Measurements from ENCODE around the gene KDM4C.

KDM4C gene

DNA sequence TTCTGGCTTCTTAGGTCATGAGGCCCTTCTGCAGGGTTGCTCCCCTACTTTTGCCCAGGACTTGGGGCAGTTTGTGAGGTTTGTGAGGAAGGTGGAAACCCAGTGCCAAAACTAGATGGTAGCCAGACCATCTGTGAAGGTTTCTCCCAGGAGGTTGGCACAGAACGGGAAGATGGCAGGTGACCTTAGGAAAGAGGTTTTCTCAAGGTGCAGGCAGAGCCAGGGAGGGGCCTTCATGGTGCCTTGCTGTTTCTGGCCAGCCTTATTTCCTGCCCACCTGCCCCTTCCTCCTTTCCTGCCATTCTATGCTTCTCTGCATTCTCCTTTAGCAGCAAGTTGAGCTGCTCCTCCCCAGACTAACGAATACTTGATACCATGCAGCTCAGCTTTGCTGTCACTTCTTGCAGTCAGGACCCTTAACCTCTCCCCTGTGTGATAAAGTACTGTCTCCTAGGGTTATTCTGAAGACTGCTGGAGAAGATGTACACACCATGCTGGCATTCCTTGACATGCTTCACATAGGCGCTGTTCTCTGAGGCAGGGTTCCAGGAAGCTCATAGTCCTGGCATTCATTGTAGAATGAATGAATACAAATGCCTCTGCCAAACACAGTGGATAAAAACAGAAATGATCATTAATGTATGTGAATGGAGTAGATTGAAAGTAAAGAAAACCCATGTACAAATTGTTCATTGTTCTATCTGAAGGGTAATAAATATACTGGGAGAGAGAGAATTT is 154.3 kb downstream of the KDM4C start:
- peaks cover 44% of the 10 kb centered on the region for H3K4me1 Mint-ChIP-seq

DNA sequence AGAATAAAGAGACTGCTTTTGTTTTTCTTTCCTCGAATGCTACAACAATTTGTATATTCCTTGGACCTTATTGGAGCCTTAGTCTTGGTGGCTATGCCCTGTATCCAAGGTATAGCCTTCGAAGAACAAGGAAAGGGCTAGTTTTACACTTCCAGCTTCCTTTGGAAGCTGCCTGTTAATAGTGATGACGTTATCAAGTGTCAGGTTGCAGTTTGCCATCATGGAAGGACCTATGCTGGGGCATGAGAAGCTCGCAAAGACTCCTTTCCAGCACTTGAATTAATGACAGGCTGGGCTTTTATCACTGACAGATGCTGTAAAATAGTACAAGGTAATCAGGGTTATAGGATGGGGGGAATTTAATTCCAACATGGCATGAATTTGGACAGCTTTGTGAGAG is 157.9 kb downstream of the KDM4C start:
- H3K27me3 Mint-ChIP-seq: no peaks in the 10 kb centered on the region
- peaks cover 23% of the 10 kb centered on the region for H3K36me3 Mint-ChIP-seq
- H3K4me1 Mint-ChIP-seq: peaks cover 58% of the 10 kb centered on the region
- no peak overlapping the region for H3K4me3 Mint-ChIP-seq
- H3K9me3 Mint-ChIP-seq: peaks cover 6% of the 10 kb centered on the region
- H3K27ac Mint-ChIP-seq: peak overlapping the region; percentile 52

More for the DNA sequence above, 154.3 kb downstream of the KDM4C start:
- H3K27ac Mint-ChIP-seq: no peak overlapping the region
- no peak overlapping the region for H3K4me3 Mint-ChIP-seq
- H3K36me3 Mint-ChIP-seq: peaks cover 5% of the 10 kb centered on the region
- no peaks in the 10 kb centered on the region for H3K9me3 Mint-ChIP-seq
- no peaks in the 10 kb centered on the region for H3K27me3 Mint-ChIP-seq

DNA sequence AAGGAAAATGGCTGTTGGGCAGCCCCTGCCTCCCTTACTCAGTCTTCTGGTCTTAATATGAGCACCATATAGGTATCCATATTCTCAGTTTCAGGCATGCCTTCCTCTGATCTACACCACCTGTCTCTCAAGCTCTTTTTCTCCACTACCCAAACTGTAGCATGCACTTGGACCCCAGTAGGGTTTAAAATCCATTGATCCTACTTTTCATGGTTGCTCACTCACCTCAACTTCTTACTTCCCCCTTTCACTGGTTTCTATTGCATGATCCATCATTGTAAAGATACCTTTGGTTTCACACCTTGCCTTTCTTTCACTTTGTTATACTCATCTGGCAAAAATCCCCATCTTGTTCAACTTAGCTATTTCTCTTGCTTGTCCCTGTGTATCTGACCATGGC is 159.4 kb downstream of the KDM4C start:
- no peak overlapping the region for H3K4me3 Mint-ChIP-seq
- H3K9me3 Mint-ChIP-seq: peaks cover 6% of the 10 kb centered on the region
- peaks cover 70% of the 10 kb centered on the region for H3K4me1 Mint-ChIP-seq
- H3K27ac Mint-ChIP-seq: no peak overlapping the region
- H3K36me3 Mint-ChIP-seq: peaks cover 35% of the 10 kb centered on the region
- no peaks in the 10 kb centered on the region for H3K27me3 Mint-ChIP-seq

DNA sequence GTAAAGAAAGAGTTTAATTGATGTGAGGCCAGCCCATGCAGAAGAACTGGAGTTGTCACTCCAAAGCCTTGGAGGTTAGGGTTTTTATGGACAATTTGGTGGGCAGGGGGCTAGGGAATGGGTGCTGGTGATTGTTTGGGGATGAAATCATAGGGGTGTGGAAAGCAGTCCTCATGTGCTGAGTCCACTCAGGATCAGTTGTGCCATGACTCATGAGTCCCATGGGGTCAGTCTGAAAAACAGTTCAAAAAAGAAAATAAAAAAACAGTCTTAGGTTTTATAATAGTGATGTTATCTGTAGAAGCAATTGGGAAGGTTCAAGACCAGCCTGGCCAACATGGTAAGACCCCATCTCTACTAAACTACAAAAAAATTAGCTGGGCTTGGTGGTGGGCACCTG is 162.3 kb downstream of the KDM4C start:
- Mint-ChIP-seq H3K9me3 (peaks cover 6% of the 10 kb centered on the region), H3K27me3 (no peaks in the 10 kb centered on the region), H3K4me3 (no peak overlapping the region), H3K4me1 (peaks cover 80% of the 10 kb centered on the region), H3K27ac (no peak overlapping the region), H3K36me3 (peaks cover 41% of the 10 kb centered on the region)

DNA sequence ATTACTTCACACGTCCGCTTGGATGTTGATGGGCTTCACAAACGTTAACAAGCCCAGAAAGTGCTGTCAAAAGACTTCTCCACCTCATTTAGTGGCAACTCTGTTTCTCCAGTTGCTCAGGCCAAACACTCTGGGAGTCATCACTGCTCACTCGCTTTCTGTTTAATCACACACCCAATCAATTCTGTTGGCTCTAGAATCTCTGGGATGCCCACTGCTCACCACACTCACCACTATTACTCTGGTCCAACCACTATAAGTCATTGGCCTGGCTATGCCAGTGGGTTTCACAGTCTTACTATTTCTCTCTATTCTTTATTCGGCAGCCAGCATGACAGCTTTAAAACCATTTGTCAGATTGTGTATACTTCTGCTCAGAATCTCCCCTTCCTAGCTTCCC is 163.5 kb downstream of the KDM4C start:
- H3K4me1 Mint-ChIP-seq: peaks cover 81% of the 10 kb centered on the region
- H3K36me3 Mint-ChIP-seq: peaks cover 39% of the 10 kb centered on the region
- no peak overlapping the region for H3K4me3 Mint-ChIP-seq
- H3K27me3 Mint-ChIP-seq: no peaks in the 10 kb centered on the region
- peaks cover 6% of the 10 kb centered on the region for H3K9me3 Mint-ChIP-seq
- H3K27ac Mint-ChIP-seq: no peak overlapping the region

DNA sequence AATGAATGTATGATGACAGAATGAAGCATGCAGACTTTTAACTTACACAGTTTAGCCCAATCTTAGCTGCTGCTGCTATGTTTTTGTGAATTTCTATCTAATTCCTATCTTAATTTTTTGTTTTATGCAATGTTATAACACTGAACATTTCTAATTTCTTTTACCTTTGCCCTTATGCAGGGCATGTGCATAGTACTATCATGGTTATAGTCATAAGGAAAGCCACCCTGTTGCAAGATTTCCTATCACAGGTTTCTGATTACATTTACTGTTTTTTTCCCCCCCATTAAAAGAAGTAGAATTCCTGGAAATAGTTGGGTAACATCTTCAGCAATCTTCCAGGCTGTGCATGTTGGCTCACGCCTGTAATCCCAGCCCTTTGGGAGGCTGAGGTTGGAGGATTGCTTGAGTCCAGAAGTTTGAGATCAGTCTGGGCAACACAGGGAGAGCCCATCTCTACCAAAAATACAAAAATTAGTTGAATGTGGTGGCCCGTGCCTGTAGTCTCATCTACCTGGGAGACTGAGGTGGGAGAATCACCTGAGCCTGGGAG is 164.4 kb downstream of the KDM4C start:
- Mint-ChIP-seq H3K4me1 (peaks cover 77% of the 10 kb centered on the region), H3K27me3 (no peaks in the 10 kb centered on the region), H3K9me3 (peaks cover 6% of the 10 kb centered on the region), H3K27ac (peak overlapping the region; percentile 48), H3K4me3 (no peak overlapping the region), H3K36me3 (peaks cover 38% of the 10 kb centered on the region)

DNA sequence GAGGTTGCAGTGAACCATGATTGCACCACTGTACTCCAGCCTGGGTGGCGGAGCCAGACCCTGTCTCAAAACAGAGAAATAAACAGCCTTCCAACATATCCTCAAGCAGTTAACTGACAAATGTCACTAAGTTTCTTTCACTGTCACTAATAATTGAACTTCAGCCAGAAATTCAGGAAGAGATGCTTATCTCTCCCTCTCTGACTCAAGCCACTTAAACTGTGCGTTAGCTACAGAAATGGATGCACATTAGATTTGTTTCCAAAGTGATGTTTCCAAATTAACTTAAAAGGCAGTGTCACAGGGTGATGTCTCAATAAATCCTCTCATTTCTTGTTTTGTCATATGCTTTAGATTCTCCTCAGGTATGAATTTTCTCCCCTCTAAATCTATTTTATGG is 164.9 kb downstream of the KDM4C start:
- H3K4me3 Mint-ChIP-seq: no peak overlapping the region
- peaks cover 1% of the 10 kb centered on the region for H3K9me3 Mint-ChIP-seq
- no peak overlapping the region for H3K27ac Mint-ChIP-seq
- H3K36me3 Mint-ChIP-seq: peaks cover 33% of the 10 kb centered on the region
- no peaks in the 10 kb centered on the region for H3K27me3 Mint-ChIP-seq
- H3K4me1 Mint-ChIP-seq: peaks cover 74% of the 10 kb centered on the region

DNA sequence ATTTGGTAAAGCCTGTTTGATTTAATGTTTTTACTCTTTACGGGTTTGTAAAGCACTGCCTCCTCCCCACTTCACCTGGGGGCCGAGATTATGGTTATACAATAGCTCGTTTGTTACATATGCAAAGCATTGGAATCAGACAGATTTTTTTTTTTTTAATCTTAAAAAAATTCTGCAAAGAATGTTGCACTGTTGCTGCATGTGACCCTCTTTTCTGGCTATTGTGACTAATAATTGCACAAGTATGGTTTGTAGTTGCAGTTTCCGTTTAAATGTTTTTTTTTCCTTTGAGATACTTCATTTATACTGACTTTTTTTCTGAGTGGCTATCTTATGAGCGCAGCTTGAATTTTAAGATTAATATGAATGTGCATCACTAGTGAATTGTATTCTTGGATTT is 165.3 kb downstream of the KDM4C start:
- Mint-ChIP-seq H3K36me3 (peaks cover 32% of the 10 kb centered on the region), H3K4me1 (peaks cover 76% of the 10 kb centered on the region)

DNA sequence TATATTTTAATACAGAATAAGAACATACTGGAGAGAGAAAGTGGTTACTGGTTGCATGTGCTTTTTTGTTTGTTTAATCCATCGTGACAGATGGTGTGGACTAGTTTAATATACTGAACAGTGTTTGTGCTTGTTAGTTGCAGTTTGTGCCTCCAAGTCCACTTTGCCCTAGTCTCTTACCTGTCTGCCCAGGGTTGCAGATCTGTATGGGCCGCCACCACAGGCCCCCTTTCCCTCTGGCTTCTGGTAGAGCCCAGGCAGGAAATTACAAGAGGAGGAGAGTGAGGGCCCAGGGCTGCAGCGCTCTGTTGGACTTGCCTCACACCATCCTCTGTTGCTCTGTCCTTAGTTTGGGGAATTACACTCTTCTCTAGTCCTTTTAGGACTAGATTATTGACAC is 166.4 kb downstream of the KDM4C start:
- peaks cover 27% of the 10 kb centered on the region for H3K36me3 Mint-ChIP-seq
- H3K27ac Mint-ChIP-seq: no peak overlapping the region
- no peaks in the 10 kb centered on the region for H3K9me3 Mint-ChIP-seq
- no peak overlapping the region for H3K4me3 Mint-ChIP-seq
- peaks cover 74% of the 10 kb centered on the region for H3K4me1 Mint-ChIP-seq
- H3K27me3 Mint-ChIP-seq: no peaks in the 10 kb centered on the region

More for the DNA sequence above, 165.3 kb downstream of the KDM4C start:
- Mint-ChIP-seq H3K4me3 (no peak overlapping the region), H3K27ac (no peak overlapping the region), H3K27me3 (no peaks in the 10 kb centered on the region), H3K9me3 (no peaks in the 10 kb centered on the region)

DNA sequence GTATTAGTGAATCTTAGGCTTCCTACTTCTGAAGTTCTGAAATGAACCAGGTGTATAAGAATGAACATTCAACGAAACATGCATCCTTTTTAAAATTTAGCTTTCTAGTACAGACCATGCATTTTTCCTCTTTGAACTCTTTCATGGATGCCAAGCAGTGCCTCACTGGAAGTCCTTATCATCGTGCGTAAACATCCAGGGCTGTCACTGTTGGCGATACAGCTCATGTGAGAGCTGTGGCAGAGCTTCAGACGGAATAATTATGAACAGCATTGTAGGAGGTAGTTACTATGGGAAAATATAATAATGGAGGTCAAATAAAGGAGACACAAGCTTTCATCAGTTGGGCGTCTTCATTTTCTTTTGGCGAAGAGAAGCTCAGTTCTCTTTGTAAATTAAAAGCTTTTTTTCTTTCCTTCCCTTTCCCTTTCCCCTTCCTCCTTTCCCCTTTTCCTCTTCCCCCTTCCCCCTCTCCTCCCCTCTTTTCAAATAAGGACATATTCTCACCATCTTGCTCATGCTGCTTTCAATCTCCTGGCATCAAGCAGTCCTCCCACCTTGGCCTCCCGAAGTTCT is 167.3 kb downstream of the KDM4C start:
- Mint-ChIP-seq H3K36me3 (peaks cover 24% of the 10 kb centered on the region), H3K4me1 (peaks cover 67% of the 10 kb centered on the region)

DNA sequence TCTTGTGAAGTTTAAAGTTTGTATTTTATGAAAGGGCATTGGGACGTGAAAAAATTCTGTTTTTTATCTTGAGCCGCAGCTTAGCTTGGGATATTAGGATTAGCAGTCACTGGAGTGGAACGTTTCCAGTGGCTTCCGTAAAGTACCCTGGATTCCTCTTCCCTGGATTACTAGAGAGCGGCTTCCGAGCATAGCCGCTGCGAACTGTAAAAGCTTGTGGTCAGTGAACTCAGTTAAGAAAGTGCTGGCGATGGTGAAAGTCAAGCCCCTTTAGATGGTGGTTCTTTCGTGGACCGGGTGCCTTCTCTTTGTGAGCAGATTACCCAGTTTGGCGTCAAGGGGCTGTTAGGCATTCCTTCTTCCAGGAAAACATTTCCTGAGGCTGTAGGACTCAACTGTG is 168.1 kb downstream of the KDM4C start:
- Mint-ChIP-seq H3K4me1 (peaks cover 61% of the 10 kb centered on the region), H3K27ac (no peak overlapping the region)

More for the DNA sequence above, 167.3 kb downstream of the KDM4C start:
- Mint-ChIP-seq H3K27me3 (no peaks in the 10 kb centered on the region), H3K27ac (peak overlapping the region; percentile 30), H3K4me3 (no peak overlapping the region), H3K9me3 (no peaks in the 10 kb centered on the region)

DNA sequence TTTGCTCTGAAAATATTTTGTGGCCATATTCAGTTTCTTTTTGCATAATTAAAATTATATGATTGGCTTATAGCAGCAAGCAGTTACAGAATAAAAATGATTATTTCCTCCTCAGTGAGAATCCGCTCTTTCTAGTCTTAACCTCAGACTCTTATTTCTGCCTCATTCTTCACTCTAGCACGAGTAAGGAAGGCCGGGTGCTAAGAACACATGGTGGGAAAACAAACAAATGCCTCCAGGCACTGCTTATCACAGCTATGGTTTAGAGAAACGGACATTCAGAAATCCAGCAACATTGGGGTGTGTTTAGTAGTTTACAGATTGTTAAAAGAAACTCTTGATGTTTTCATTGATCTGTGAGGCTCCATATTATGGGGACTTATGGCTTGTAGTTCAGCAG is 168.7 kb downstream of the KDM4C start:
- Mint-ChIP-seq H3K36me3 (peaks cover 15% of the 10 kb centered on the region), H3K4me3 (no peak overlapping the region), H3K9me3 (no peaks in the 10 kb centered on the region), H3K4me1 (peaks cover 56% of the 10 kb centered on the region), H3K27ac (no peak overlapping the region), H3K27me3 (no peaks in the 10 kb centered on the region)

More for the DNA sequence above, 168.1 kb downstream of the KDM4C start:
- Mint-ChIP-seq H3K9me3 (no peaks in the 10 kb centered on the region), H3K27me3 (no peaks in the 10 kb centered on the region), H3K36me3 (peaks cover 21% of the 10 kb centered on the region), H3K4me3 (no peak overlapping the region)

DNA sequence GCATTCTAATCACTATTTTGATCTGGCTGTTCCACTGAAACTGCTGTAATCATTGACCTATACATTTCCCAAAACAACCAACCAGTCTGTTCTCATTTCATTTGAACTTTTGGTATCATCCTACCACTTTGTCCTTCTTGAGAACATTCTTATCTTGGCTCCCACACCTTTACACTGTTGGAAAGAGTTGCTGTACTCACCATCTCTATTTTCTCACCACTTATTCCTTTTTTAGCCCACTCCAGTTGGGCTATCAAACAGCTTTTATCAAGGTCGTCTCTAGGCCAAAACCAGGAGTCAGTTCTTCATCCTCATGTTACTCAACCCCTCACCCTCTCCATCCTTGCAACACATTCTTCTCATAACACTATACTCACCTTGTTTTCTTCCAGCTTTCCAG is 170.1 kb downstream of the KDM4C start:
- no peak overlapping the region for H3K4me3 Mint-ChIP-seq
- H3K27ac Mint-ChIP-seq: peak overlapping the region; percentile 14
- H3K36me3 Mint-ChIP-seq: peaks cover 12% of the 10 kb centered on the region
- no peaks in the 10 kb centered on the region for H3K27me3 Mint-ChIP-seq
- H3K9me3 Mint-ChIP-seq: no peaks in the 10 kb centered on the region
- H3K4me1 Mint-ChIP-seq: peaks cover 51% of the 10 kb centered on the region

DNA sequence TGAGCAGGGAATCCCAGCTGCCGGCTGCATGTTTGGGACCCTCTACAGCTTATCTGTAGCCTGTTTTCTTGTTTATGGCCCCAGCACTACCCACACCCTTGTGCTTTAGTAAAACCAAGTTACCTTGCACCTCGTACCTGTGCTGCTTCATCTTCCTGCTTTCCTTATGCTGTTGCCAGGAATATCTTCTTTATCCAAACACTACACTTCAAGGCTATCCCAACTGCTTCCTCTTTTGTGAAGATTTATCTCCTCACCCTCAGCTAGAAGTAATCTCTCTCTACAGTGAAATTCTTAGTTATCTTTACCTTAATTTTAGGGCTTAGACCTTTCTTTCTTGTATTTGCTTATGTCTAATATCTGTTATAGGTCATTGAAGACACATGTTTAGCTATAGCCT is 171.1 kb downstream of the KDM4C start:
- peak overlapping the region; percentile 0 for H3K27ac Mint-ChIP-seq
- H3K4me3 Mint-ChIP-seq: no peak overlapping the region
- peaks cover 12% of the 10 kb centered on the region for H3K36me3 Mint-ChIP-seq
- no peaks in the 10 kb centered on the region for H3K27me3 Mint-ChIP-seq
- H3K9me3 Mint-ChIP-seq: no peaks in the 10 kb centered on the region
- peaks cover 42% of the 10 kb centered on the region for H3K4me1 Mint-ChIP-seq

DNA sequence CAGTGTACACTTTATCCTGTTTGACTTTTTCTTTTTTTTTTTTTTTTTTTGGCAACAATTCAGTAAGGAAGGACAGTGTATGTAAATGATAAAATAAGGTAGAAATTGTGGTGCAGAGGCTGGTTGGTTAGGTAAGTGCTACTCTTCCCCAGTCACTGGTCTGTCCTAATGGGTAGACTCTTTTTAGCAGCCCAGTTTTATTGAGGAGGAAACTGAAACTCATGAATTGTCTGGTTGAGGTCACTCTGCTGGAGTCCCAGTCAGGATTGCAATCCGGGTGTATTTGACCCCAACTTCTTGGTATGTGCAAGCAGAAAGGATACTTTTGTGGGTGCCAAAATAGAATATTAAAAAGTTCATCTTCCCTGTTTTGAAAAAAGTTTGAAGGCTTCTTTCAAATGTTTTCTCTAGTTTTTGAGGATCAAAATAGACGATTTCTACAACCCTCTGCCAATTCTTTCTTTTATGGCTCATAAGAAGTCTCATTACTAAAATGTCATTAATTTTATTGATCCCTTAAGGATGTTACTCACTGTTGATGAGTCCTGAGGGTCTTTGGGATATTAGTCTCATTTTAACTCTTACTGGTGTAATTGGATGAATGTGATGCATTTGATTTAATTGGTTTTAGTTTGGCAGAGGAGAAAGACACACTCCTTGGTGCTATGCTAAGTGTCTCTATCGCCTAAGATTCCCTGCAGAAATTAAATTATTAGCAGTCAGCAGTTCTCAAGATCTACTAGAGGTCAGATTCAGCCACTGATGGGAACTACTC is 171.9 kb downstream of the KDM4C start:
- H3K4me1 Mint-ChIP-seq: peaks cover 38% of the 10 kb centered on the region
- no peak overlapping the region for H3K4me3 Mint-ChIP-seq
- H3K36me3 Mint-ChIP-seq: peaks cover 10% of the 10 kb centered on the region
- H3K27me3 Mint-ChIP-seq: no peaks in the 10 kb centered on the region
- peak overlapping the region; percentile 31 for H3K27ac Mint-ChIP-seq
- H3K9me3 Mint-ChIP-seq: no peaks in the 10 kb centered on the region

DNA sequence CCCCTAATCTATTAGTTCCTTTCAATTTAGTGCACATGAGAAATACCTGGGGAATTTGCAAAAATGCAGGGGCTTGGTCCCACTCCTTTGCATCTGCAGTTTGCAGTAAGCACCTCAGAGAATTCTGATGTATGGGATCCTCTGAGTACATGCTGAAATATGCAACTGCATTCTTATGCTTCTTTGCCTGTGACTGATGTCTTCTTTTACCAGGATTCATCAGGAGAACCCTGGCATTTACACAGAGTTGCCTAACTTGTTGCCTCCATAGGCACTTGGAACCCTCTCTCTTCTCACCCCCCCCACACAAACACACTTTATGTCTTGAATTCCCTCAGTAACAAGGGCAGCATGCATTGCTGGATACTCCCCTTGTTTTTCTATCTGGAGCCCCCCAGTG is 173.1 kb downstream of the KDM4C start:
- Mint-ChIP-seq H3K27ac (no peak overlapping the region), H3K36me3 (peaks cover 8% of the 10 kb centered on the region), H3K9me3 (no peaks in the 10 kb centered on the region), H3K4me1 (peaks cover 38% of the 10 kb centered on the region), H3K27me3 (no peaks in the 10 kb centered on the region), H3K4me3 (no peak overlapping the region)

Data from activated naive CD4-positive, alpha-beta T cell treated with anti-CD3 and anti-CD28 coated beads, Interleukin-2, amount 50 U/mL, for 24 hours (primary cell).